HG02678 (cell line): ENCODE results near the gene SULT1C3.

Source experiments
- ATAC-seq: cut with Tn5 transposase; IDR thresholded peaks from one replicate; pipeline ENCODE4 v1.9.1; 2021; ENCODE audit warnings: mild to moderate bottlenecking, moderate library complexity; ENCODE audit not compliant: unreplicated experiment

SULT1C3 gene

DNA sequence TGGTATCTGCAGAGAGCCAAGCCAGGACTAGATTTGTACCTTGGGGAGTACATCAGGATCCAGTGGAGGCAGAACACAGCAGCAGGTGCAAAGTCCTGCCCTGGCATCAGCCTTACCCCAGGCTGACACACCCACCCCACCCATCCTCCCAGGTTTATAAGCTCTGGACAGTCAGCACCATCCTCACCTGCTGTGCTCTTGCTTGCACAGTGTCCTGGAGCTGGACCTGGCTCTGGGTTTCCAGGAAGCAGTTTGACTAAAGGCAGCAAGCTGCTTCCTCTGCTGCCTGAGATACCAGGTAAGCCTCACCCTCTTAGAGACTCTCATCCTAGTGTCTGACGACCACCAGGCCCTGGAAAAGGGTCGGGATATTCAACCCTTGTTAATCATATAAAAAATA, at the start of gene SULT1C3:
Gene SULT1C3, plus strand, starts transcription at position 183 of the 400 bp plus-strand sequence. CDS start 7,227 bp downstream, outside the sequence.
- no peak for ATAC-seq

DNA sequence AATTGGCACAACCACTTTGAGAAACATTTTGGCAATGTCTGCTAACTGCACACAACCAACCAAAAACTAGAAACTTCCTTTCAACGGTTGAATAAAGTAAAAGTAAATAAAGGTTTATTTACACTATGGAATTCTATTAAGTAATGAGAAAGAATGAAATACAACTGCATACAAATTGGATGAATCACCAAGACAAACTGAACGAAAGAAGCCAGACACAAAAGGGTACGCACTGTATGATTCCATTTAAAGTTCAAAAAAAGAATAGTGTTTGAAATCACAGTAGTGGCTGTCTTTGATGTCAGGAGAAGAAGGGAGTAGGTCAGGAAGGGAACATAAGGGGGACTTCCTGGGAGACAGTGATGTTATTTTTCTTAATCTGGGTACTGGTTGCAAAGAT, 46.5 kb upstream of the SULT1C3 start:
- no peak for ATAC-seq

DNA sequence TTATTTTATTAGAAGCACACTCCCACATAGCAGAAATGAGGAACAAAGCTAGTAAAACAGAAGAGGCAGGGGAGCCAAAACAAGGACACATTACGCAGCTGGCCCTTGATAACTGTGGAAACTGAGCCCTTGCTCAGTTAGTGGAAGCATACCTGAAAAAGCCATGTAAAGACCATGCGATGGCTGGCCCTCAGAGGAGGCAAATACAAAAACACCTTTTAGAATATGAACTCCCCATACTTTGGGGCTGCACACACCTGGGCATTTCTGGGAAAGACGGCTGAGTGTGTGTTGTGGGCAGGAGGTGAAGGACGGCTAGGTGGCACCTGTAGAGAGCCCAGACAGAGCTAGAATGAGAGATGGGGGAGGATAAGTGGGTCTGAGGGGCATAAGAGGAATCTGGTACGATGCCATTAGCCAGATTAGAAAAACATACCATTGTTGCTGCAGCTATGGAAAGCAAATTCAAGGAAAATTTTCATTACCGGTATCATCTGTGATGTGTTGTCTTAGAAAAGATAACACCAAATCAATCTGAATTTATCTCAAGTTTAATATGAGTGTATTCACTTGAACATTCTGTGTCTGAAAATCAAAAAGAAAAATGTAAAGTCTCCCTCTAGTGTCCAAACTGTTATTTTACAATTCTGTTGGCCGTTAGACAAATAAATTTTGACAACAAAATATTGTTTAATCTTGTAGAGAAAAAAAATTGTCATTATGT, 45.2 kb upstream of the SULT1C3 start:
- no peak for ATAC-seq

DNA sequence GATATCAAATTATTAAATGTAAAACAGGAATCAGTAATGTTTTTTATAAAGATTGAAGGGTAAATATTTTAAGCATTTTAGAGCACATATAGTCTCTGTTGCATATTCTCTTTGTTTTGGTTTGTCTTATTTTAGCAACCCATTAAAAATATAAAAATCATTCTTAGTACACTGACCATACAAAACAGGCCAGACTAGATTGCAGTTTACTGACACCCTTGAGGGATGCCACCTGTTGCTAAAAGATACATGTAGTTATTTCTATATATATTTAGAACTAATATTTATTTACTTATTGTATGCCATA, 44.7 kb upstream of the SULT1C3 start:
- no peak for ATAC-seq

DNA sequence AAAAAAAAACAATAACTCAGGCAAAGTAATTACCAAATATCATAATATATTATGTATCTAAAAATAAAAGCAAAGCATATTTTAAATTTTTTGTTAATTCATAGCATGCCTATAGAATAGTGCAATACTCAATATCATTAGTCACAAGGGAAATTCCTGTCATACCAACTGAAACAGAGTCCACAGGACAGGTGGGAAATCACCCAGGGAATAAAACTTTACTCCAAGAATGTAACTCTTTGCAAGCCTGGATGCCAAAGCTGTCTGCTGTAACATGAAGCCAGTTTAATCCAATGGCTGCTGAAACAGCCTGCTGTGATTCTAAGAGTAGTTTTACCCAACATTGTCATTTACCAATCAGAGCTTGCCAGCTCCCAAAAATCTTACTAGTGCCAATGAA, 40.0 kb upstream of the SULT1C3 start:
- no peak for ATAC-seq

DNA sequence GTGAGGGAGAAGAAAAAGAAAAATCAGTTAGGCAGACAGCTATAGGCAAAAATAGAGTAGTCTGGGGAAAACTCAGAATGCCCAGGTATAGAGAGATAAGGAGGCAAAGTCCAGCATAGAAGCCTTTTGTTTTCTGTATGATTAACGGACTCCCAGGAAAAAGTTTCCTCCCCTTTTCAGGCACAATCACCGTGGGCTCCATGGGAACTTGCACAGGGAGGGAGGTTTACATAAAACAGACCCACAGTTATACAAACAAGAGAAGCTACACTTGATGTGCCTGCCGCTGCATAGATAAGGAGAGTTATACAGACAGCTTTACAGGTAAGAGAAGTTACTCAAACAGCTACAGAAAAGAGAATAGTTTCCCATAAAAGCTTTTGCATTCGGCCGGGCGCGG, 39.2 kb upstream of the SULT1C3 start:
- no peak for ATAC-seq

DNA sequence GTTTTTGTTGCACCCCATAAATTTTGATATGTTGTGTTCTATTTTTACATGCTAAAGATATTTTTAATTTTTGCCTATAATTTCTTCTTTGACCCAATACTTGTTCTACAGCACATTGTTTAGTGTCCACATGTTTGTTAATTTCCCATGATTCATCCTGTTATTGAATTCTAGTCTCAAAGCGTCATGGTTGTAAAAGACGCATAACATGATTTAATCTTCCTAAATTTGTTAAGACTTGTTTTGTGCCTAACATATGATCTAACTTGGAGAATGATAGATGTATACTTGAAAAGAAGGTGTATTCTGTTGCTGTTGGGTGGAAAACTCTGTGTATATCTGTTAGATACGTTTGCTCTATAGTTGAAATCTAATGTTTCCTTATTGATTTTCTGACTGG, 27.1 kb upstream of the SULT1C3 start:
- no peak for ATAC-seq

DNA sequence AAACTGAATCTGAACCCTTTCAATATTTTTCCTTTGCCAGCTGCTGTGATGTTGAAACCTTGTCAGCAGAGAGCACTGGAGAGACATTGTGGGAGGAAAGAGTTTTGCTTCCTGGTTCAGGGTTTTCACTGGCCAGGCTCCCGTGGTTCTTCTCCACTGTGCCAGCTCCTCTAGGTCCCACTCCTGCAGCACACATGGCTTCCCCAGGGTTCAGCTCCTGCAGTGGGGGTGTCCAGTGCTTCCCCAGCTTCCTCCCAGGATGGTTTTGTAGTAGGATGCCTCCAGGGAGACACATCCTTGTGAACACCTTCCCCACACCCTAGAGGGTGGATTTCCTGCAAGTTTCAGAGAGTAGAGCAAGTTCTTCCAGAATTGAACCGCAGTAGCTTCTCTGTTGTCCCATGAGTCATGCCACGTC, 24.0 kb upstream of the SULT1C3 start:
- no peak for ATAC-seq

DNA sequence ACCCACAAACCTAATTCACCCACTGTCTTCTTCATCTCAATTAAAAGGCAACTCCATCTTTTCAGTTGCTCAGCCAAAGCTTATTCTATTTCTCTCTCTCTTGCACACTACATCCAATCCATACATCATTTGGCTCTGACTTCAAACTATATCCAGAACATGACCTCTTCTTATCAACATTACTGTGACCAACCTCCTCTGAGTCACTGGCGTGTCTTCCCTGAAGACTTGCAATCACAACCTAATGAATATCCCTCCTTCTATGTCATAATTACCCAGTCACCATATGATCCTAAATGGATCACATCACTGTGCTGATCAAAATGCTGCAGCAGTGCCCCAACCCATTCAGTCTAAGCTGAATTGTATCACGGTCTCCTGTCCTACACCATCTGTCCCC, 22.6 kb upstream of the SULT1C3 start:
- no peak for ATAC-seq

DNA sequence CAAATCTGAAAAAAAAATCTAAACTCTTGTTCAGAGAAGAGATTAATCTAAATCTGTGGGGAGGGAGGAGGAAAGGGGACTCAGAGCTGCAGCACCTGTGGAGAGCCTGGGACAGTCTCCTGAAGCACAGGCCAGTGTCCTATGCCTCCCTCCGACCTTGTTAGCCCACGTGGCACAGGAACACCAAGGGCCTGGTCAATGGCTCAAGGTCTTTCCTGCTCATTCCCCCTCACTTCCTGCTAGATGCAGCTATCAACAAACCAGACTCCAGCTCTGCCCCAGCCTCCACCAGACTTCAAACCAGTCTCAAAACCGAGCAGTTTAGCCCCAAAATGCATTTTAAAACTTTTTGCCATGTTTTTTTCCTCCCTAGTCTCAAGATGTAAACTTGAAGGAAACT, 20.1 kb upstream of the SULT1C3 start:
- no peak for ATAC-seq

DNA sequence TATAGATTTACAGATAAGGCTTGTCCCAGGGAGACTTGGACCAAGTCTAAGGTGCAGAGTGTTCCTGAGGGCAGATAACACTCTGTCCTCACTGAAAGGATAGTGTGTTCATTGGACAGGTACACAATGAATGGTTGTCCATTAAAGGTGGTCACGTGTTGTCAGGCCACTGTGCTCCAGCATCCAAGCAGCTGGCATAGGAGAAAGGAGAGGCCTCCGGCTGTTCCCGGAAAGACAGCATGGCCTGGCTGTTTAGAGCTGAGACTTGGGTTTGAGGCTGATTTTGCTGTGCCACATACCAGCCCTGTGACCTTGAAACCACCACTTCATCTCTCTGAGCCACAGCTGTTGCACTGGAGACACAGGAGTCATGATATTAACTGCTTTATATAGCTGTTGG, 19.6 kb upstream of the SULT1C3 start:
- no peak for ATAC-seq

DNA sequence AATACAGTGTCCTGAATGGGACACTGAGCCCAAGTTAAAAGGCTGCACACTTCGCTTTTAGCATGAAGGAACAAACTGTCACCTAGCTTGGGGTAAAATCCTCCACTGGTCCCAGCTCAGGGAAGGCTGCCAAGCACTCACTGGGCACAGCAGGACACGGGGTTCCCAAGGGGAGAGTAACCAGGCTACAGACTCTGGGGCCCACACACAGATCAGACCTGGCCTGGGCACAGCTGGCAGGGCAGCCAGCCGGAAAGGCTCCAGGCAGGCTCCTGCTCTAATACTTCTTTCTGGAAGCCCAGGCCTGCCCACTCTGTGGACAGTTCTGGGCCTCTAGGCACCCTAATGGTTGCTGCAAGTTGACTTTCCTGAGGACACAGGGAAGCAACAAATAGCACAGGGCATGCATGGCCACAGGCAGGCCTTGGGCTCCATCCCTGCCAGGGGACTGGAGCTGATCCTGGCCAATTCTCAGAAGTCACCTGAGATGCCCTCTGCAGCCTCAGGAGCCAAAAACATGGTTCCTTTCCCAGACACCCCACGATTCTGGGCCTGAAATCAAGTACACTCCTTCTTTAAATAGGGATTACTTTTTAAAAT, 18.7 kb upstream of the SULT1C3 start:
- no peak for ATAC-seq

DNA sequence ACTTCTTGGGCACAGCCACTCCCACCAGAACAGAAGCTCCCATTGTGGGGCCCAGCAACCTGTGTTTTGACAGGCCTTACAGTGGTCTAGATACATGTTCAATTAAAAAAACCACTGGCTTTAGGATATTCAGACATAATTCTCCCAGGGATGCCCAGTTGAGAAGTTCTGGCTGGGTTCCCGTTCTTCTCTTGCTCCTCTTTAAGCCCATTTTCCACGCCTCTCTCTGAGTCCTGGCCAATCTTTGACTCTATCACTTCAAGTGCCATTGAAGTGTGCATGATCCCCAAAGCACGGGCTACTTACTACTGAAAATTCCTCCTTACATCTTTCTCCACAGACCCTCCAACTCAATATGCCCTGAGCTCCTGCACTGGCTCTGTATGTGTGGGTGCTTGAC, 17.5 kb upstream of the SULT1C3 start:
- ATAC-seq: no peak

DNA sequence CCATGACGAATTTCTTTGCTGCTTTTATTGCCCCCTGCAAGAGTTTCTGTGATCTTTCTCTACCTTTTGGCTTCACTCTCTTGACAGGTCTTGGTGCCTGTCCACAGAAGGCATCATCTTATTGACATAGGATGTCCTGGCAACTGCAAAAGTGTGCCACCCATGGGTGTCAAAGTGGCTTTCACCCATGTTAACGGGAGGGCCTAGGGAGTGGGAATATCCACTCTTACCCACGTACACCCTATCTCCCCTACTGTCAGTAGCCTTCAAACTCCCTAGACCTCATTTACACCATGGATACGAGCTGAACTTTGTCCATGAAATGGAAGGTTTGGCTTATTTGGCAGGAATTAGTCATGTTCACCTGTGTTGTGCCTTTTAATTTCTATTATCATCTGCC, 16.2 kb upstream of the SULT1C3 start:
- ATAC-seq: no peak

DNA sequence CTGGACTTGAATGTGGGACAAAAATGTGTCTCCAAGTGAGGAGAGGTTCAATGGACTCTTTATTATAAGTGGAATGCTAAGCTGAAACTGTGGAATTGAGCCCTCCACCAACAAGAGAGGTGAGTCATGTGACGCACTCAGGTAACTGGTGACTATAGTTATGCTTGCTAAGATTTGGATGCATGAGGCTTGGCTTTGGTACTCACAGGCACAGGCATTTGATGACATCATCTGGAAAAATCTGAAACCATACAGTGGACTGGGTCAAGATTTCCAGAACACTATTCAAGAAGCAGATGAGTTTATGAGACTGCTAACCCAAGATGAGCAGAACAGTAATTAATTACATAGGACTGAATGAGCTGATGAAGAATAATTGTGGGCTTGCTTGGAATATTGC, 15.7 kb upstream of the SULT1C3 start:
- ATAC-seq: no peak

DNA sequence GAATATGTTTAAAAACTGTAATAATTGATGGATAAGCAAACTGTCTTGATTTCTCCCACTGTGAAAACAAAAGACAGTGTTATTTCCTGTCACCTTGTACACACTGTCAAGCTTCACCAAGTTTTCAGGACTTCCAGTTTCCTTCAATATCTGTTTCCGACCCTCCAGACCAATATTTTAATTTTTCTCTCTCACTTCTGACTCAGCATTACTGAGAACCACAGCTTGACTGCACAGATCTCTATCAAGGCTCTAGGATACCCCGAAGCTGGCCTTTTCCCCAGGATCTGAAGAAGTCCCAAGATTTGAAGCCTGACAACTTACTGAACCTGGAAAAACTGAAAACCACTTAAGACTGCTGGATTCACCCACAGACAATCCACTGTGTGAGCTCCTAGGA, 13.2 kb upstream of the SULT1C3 start:
- ATAC-seq: no peak

DNA sequence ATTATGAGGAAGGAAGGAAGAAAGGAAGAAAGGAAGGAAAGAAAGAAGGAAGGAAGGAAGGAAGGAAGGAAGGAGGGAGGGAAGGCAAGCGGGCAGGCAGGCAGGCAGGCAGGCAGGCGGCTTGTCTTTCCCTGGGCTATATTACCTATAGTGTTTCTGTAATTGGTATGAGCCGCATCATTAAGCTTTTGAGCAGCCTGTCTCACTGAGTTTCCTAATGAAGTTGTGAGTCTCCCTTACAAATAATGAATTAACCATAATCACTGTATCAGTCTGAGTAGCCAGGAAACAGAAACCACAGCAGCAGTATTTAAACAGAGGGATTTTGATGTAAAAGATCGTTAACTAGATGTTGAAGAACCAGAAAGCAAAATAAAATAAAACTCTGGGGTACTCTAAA, 11.8 kb upstream of the SULT1C3 start:
- no peak for ATAC-seq

DNA sequence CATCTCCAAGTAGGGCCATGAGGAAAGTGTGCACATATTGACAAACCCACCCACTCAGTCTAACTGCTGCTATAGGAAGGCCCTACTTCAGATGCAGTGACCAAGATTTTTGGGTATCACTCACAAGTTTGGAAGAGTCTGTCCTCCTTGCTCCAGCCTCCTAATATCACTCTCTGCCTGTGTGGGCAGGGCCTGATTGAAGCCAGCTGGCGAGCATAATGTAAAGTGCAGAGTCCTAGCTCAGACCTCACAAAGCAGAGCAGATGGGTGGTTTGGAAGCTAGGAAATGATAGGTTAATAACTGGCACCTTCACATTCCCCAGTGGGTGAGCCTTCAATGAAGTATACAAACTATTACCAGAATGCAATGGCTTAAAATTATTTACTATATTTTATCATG, 11.2 kb upstream of the SULT1C3 start:
- ATAC-seq: no peak

DNA sequence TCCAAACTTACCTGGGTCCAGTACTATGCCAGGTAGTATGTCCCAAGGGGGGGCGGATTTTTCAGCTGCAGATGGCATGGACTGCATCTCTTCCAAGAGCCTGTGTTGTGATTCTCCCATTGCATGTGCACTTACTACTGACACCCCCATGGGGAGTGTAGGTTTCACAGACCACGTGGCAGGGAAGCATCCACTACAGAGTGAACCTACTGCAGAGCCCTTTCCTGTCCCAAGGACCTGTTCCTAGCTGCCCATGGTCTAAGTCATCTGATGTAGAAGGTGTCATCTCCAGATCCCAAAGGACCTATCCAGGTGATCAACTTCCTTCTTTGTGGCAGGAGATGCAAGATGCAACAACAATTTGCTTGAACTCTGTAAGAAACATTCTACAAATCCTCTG, 9.9 kb upstream of the SULT1C3 start:
- ATAC-seq: no peak

DNA sequence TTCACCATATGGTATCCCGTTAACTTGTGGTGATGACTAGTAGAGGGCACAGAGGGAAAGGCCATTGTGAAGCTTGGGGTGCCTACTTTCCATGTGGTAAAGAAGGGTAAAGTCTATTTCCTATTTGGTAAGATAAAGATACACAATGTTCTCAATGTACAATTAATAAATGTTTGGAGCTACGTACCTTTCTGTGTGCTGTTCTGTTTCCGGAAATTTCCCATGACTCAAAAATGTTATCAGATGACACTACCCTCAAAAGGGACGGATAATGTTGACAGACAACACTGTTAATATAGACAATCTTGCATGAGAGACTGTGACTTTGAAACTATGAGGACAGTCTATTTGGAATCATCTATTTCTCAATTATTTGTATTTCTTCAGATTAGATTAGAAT, 4.2 kb upstream of the SULT1C3 start:
- ATAC-seq: no peak

DNA sequence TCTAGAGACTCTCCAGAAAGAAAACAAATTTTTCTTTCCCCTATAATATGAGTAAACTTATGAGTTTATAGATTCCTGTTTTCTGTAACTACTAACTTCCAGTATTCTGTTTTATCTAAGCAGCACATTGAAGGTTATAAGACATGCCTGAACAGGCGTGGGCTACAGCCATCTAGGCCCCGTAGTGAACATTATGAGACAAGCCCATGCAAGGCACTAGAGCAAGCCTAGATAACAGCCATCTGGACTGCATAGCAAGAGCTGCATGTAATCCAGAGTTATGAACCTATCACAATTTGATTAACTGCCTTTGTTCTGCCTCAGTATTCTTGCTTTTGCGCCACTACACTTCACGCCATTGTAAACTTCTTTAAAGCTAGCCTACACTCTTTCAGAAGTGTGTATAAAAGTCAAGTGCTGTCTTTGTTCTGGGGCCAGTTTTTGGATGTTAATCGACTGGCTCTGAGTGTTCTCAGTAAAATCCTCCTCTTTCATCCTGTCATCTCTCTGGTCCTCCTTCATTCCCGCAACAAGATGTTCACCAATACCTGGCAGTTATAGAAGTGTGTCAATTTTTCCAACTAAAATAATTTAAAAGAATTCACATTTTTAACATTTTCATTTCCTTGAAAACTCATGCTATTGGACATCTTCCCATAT, 3.0 kb upstream of the SULT1C3 start:
- ATAC-seq: no peak

DNA sequence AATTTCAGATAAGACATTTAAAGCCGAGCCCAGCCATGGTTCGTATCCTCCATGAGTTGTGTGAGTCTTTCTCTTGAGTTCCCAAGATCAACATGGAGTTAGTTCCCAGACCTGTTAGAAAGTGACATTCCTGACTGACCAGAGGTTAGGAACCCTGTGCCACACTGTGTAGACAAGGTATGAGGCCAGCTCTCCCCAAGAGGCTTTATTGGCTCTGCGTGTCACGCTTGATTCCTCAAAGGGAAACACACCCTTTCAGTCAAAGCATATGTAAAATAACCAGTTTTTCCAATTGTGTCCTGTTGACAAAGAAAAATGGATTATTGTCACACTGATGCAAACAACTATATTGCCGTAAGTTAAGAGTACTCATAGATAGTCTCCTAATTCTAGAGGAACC, 1.2 kb downstream of the SULT1C3 start:
- no peak for ATAC-seq

DNA sequence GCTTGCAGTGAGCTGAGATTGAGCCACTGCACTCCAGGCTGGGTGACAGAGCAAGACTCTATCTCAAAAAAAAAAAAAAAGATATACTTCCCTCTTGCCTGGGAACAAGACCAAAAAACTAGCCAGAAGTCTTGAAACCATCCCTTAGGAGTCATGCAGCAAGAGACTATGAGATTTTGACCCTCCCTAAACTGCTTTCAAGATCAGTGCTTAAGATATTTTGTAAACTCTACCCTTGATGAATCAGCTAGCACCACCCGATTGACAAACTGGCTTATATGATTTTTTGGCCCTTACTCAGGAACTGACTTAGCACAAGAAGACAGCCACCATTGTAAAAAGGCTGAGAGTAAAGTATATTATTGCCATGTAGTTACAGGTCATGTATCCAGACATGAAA, 3.8 kb downstream of the SULT1C3 start:
- ATAC-seq: no peak
